HEK293 (cell line): ENCODE results near the gene ADD2.

Experiments
- CTCF ChIA-PET: fragments of 350-600 bp; formaldehyde crosslinking; extraction: SDS; loops from one replicate; lab custom pipeline; 2021; ENCODE audit warnings: antibody characterized with exemption; lab: Yijun Ruan, JAX
- POLR2A ChIA-PET: fragments of 300-600 bp; formaldehyde crosslinking; extraction: SDS; loops from one replicate; lab custom pipeline; 2020; ENCODE audit warnings: antibody characterized with exemption, inconsistent platforms; lab: Yijun Ruan, JAX
- H3K27ac ChIP-seq: fragments of 200-500 bp; sonication (Bioruptor generic); 2 replicates; pipeline ENCODE4 v1.5.1; 2014; ENCODE audit warnings: low read depth, low read length, control low read depth, inconsistent platforms; ENCODE audit errors: extremely low read depth
- H3K36me3 ChIP-seq, 2 experiments: fragments of 200-500 bp in 1 of 2; sonication (Bioruptor generic) in 1 of 2; 1 replicate in 1 of 2; 2 replicates in 1 of 2; pipeline ENCODE4 v1.5.1; 2014 to 2017; ENCODE audit warnings: inconsistent platforms in 2 of 2, low read length in 2 of 2; ENCODE audit not compliant: control insufficient read depth in 2 of 2, insufficient read depth in 1 of 2
- H3K4me1 ChIP-seq: fragments of 200-500 bp; sonication (Bioruptor generic); 2 replicates; pipeline ENCODE4 v1.5.1; 2014; ENCODE audit warnings: mild to moderate bottlenecking, low read length, inconsistent platforms; ENCODE audit not compliant: control insufficient read depth, insufficient read depth
- H3K4me3 ChIP-seq: 2 replicates; pipeline ENCODE4 v1.5.1; 2011; ENCODE audit warnings: low read depth, mild to moderate bottlenecking, control low read depth, low read length, moderate library complexity
- H3K9me3 ChIP-seq: fragments of 200-500 bp; sonication (Bioruptor generic); 2 replicates; pipeline ENCODE4 v1.5.1; 2014; ENCODE audit warnings: low read depth, low read length, inconsistent platforms; ENCODE audit not compliant: control insufficient read depth, insufficient read depth
- ATF2 ChIP-seq: fragments of 450-650 bp; formaldehyde crosslinking; IDR thresholded peaks from 2 replicates; pipeline ENCODE4 v1.5.1; 2016; ENCODE audit warnings: missing biosample characterization, missing genetic modification characterization, low read depth
- INSM2 ChIP-seq: fragments of 450-650 bp; formaldehyde crosslinking; IDR thresholded peaks from 2 replicates; pipeline ENCODE4 v1.5.1; 2016; ENCODE audit warnings: missing biosample characterization, missing genetic modification characterization
- MYNN ChIP-seq: fragments of 450-650 bp; formaldehyde crosslinking; IDR thresholded peaks from 2 replicates; pipeline ENCODE4 v1.5.1; 2016; ENCODE audit warnings: missing biosample characterization, missing genetic modification characterization, borderline replicate concordance
- MZF1 ChIP-seq: fragments of 450-650 bp; formaldehyde crosslinking; IDR thresholded peaks from 2 replicates; pipeline ENCODE4 v1.5.1; 2017; ENCODE audit warnings: missing biosample characterization, missing genetic modification characterization, borderline replicate concordance
- OVOL3 ChIP-seq: fragments of 450-650 bp; formaldehyde crosslinking; IDR thresholded peaks from 2 replicates; pipeline ENCODE4 v1.5.1; 2016; ENCODE audit warnings: missing biosample characterization, missing genetic modification characterization
- SP2 ChIP-seq: fragments of 450-650 bp; formaldehyde crosslinking; IDR thresholded peaks from 2 replicates; pipeline ENCODE4 v1.5.1; 2016; ENCODE audit warnings: missing biosample characterization, missing genetic modification characterization
- ZBTB44 ChIP-seq: fragments of 450-650 bp; IDR thresholded peaks from 2 replicates; pipeline ENCODE4 v1.5.1; 2018; ENCODE audit warnings: missing biosample characterization, mild to moderate bottlenecking, missing genetic modification characterization
- ZBTB48 ChIP-seq: fragments of 450-650 bp; formaldehyde crosslinking; IDR thresholded peaks from 2 replicates; pipeline ENCODE4 v1.5.1; 2016; ENCODE audit warnings: missing biosample characterization, missing genetic modification characterization
- ZFP41 ChIP-seq: fragments of 450-650 bp; formaldehyde crosslinking; IDR thresholded peaks from 2 replicates; pipeline ENCODE4 v1.5.1; 2016; ENCODE audit warnings: missing biosample characterization, missing genetic modification characterization, borderline replicate concordance
- ZIC2 ChIP-seq: fragments of 450-650 bp; formaldehyde crosslinking; IDR thresholded peaks from 2 replicates; pipeline ENCODE4 v1.5.1; 2016; ENCODE audit warnings: missing biosample characterization, missing genetic modification characterization
- ZNF155 ChIP-seq: fragments of 450-650 bp; formaldehyde crosslinking; IDR thresholded peaks from 2 replicates; pipeline ENCODE4 v1.5.1; 2016; ENCODE audit warnings: missing biosample characterization, missing genetic modification characterization
- ZNF184 ChIP-seq: fragments of 450-650 bp; IDR thresholded peaks from 2 replicates; pipeline ENCODE4 v1.5.1; 2018; ENCODE audit warnings: missing biosample characterization, mild to moderate bottlenecking, missing genetic modification characterization
- ZNF19 ChIP-seq: fragments of 450-650 bp; formaldehyde crosslinking; IDR thresholded peaks from 2 replicates; pipeline ENCODE4; 2016; ENCODE audit warnings: missing biosample characterization, missing genetic modification characterization, low read depth
- ZNF211 ChIP-seq: fragments of 450-650 bp; formaldehyde crosslinking; IDR thresholded peaks from 2 replicates; pipeline ENCODE4 v1.5.1; 2016; ENCODE audit warnings: low read depth, missing biosample characterization, missing genetic modification characterization
- ZNF223 ChIP-seq: fragments of 450-650 bp; formaldehyde crosslinking; IDR thresholded peaks from 2 replicates; pipeline ENCODE4 v1.5.1; 2016; ENCODE audit warnings: missing biosample characterization, missing genetic modification characterization
- ZNF335 ChIP-seq: fragments of 450-650 bp; formaldehyde crosslinking; conservative IDR thresholded peaks from 2 replicates; pipeline ENCODE4 v1.5.1; 2016; ENCODE audit warnings: missing biosample characterization, missing genetic modification characterization
- ZNF341 ChIP-seq: fragments of 450-650 bp; formaldehyde crosslinking; IDR thresholded peaks from 2 replicates; pipeline ENCODE4; 2016; ENCODE audit warnings: low read depth, missing biosample characterization, missing genetic modification characterization
- ZNF350 ChIP-seq: fragments of 450-650 bp; formaldehyde crosslinking; IDR thresholded peaks from 2 replicates; pipeline ENCODE4 v1.5.0; 2017; ENCODE audit warnings: missing biosample characterization, mild to moderate bottlenecking, missing genetic modification characterization
- ZNF366 ChIP-seq: fragments of 450-650 bp; formaldehyde crosslinking; conservative IDR thresholded peaks from 2 replicates; pipeline ENCODE4 v1.5.1; 2016; ENCODE audit warnings: missing biosample characterization, missing genetic modification characterization
- ZNF391 ChIP-seq: fragments of 450-650 bp; formaldehyde crosslinking; IDR thresholded peaks from 2 replicates; pipeline ENCODE4 v1.5.1; 2016; ENCODE audit warnings: low read depth, missing biosample characterization, missing genetic modification characterization, borderline replicate concordance
- ZNF488 ChIP-seq: fragments of 450-650 bp; formaldehyde crosslinking; IDR thresholded peaks from 2 replicates; pipeline ENCODE4 v1.5.1; 2016; ENCODE audit warnings: missing biosample characterization, missing genetic modification characterization
- ZNF529 ChIP-seq: fragments of 450-650 bp; formaldehyde crosslinking; IDR thresholded peaks from 2 replicates; pipeline ENCODE4 v1.5.1; 2017; ENCODE audit warnings: missing genetic modification characterization, missing biosample characterization; ENCODE audit not compliant: insufficient replicate concordance
- ZNF600 ChIP-seq: fragments of 450-650 bp; formaldehyde crosslinking; IDR thresholded peaks from 2 replicates; pipeline ENCODE4 v1.5.1; 2016; ENCODE audit warnings: missing biosample characterization, missing genetic modification characterization
- ZNF623 ChIP-seq: fragments of 450-650 bp; formaldehyde crosslinking; IDR thresholded peaks from 2 replicates; pipeline ENCODE4 v1.5.1; 2016; ENCODE audit warnings: missing biosample characterization, missing genetic modification characterization
- ZNF654 ChIP-seq: fragments of 450-650 bp; formaldehyde crosslinking; IDR thresholded peaks from 2 replicates; pipeline ENCODE4 v1.5.1; 2016; ENCODE audit warnings: low read depth, missing biosample characterization, missing genetic modification characterization
- ZNF660 ChIP-seq: fragments of 450-650 bp; IDR thresholded peaks from 2 replicates; pipeline ENCODE4 v1.5.1; 2018; ENCODE audit warnings: missing biosample characterization, mild to moderate bottlenecking, missing genetic modification characterization
- ZNF670 ChIP-seq: fragments of 450-650 bp; formaldehyde crosslinking; IDR thresholded peaks from 2 replicates; pipeline ENCODE4 v1.5.1; 2016; ENCODE audit warnings: missing biosample characterization, missing genetic modification characterization, low read depth
- ZNF704 ChIP-seq: fragments of 450-650 bp; formaldehyde crosslinking; IDR thresholded peaks from 2 replicates; pipeline ENCODE4 v1.5.1; 2016; ENCODE audit warnings: missing biosample characterization, missing genetic modification characterization

The ADD2 gene

GRCh38 chr2:70714141-70714905 lies 53.7 kb downstream of the ADD2 start (continued):
- no peak for TF ChIP-seq ZNF350 (tag by site-specific recombination)
- TF ChIP-seq, all 188 proteins: peak for 0

GRCh38 chr2:70712916-70713315 lies 55.1 kb downstream of the ADD2 start:
- TF ChIP-seq ZNF704 (tag by site-specific recombination): no peak
- TF ChIP-seq OVOL3 (tag by site-specific recombination): no peak
- no peak for TF ChIP-seq INSM2 (tag by site-specific recombination)
- no peak for TF ChIP-seq ZBTB44
- TF ChIP-seq MYNN (tag by site-specific recombination): no peak
- no peak for TF ChIP-seq ZNF366 (tag by site-specific recombination)
- no peak for TF ChIP-seq ZNF184 (tag by site-specific recombination)
- no peak for TF ChIP-seq ZNF391 (tag by site-specific recombination)
- no peak for TF ChIP-seq ZNF600 (tag by site-specific recombination)
- TF ChIP-seq ZNF529: no peak
- no peak for TF ChIP-seq ZNF335 (tag by site-specific recombination)
- TF ChIP-seq ZNF488 (tag by site-specific recombination): no peak
- TF ChIP-seq, all 188 proteins: peak for 0
- Histone ChIP-seq H3K36me3 (peaks cover 0 to 8% of the 10 kb centered on the region in 2 experiments; a peak in 1 of 3 replicates), H3K27ac (no peak overlapping the region), H3K4me3 (no peak overlapping the region), H3K9me3 (no peaks in the 10 kb centered on the region), H3K4me1 (no peaks in the 10 kb centered on the region)
- ChIA-PET POLR2A (no interaction called here), CTCF (interaction anchor here (1.3 kb wide), 1 partner anchor 55 kb away, joined by 6 read pairs; the partner anchor contains the start of gene ADD2)

GRCh38 chr2:70711191-70711590 lies 56.8 kb downstream of the ADD2 start:
- H3K9me3 ChIP-seq: no peaks in the 10 kb centered on the region
- ChIA-PET CTCF (no interaction called here), POLR2A (no interaction called here)
- H3K4me1 ChIP-seq: no peaks in the 10 kb centered on the region
- peaks cover 0 to 8% of the 10 kb centered on the region in 2 experiments; a peak in 1 of 3 replicates for H3K36me3 ChIP-seq
- H3K4me3 ChIP-seq: no peak overlapping the region
- H3K27ac ChIP-seq: no peak overlapping the region
- TF ChIP-seq ZNF660: no peak
- no peak for TF ChIP-seq ZNF155 (tag by site-specific recombination)
- TF ChIP-seq ZNF211 (tag by site-specific recombination): no peak
- no peak for TF ChIP-seq SP2
- no peak for TF ChIP-seq ATF2 (tag by site-specific recombination)
- no peak for TF ChIP-seq MZF1 (tag by site-specific recombination)
- no peak for TF ChIP-seq OVOL3 (tag by site-specific recombination)
- TF ChIP-seq ZNF223: no peak
- TF ChIP-seq ZNF670: no peak
- no peak for TF ChIP-seq ZNF341 (tag by site-specific recombination)
- no peak for TF ChIP-seq ZNF654 (tag by site-specific recombination)
- no peak for TF ChIP-seq ZIC2 (tag by site-specific recombination)
- TF ChIP-seq ZNF19 (tag by site-specific recombination): no peak
- no peak for TF ChIP-seq ZNF623
- no peak for TF ChIP-seq ZFP41
- no peak for TF ChIP-seq ZBTB48 (tag by site-specific recombination)
